CD4-positive, alpha-beta T cell treated with Interleukin-15 for 1 hour (primary cell): ENCODE data around the gene CRYBG2.
A peak's percentile ranks its signal among the peaks of the same experiment; 100 is the strongest.
"Not testable (repeated sequence)": the region's sequence is repeated elsewhere in the genome, so short reads cannot be mapped to it uniquely, and the experiment has no call there.

Source experiments
- DNase-seq: peaks from one replicate; pipeline ENCODE4 v3.0.0-alpha.2; 2020

Gene CRYBG2

DNA sequence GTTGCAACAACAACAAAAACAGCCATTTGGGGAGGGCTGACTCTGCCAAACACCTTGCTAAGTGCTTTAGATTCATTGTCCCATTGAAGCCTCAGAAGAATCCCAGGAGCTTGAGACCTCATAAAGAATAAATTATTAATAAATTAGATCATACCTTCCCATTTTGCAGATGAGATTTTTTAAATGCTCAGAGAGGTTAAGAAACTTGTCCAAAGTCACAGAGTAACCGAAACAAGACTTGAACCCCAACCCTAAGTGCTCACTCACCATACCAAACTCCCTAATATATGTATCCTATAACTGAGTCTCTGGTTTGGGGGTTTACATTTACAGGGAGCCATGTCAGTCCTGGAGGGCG is 3.6 kb downstream of the CRYBG2 start:
- DNase-seq = no peak

DNA sequence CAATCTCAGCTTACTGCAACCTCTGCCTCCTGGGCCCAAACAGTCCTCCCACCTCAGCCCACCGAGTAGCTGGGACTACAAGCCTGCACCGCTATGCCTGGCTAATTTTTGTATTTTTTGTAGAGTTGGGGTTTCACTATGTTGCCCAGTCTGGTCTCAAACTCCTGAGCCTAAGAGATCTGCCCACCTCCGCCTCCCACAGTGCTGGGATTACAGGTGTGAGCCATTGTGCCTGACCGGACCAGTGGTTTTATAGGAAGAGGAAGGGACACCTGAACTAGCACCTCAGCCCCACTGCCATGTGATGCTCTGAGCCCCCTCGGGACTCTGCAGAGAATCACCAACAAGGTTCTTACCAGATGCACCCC is 4.1 kb downstream of the CRYBG2 start:
- DNase-seq = no peak

DNA sequence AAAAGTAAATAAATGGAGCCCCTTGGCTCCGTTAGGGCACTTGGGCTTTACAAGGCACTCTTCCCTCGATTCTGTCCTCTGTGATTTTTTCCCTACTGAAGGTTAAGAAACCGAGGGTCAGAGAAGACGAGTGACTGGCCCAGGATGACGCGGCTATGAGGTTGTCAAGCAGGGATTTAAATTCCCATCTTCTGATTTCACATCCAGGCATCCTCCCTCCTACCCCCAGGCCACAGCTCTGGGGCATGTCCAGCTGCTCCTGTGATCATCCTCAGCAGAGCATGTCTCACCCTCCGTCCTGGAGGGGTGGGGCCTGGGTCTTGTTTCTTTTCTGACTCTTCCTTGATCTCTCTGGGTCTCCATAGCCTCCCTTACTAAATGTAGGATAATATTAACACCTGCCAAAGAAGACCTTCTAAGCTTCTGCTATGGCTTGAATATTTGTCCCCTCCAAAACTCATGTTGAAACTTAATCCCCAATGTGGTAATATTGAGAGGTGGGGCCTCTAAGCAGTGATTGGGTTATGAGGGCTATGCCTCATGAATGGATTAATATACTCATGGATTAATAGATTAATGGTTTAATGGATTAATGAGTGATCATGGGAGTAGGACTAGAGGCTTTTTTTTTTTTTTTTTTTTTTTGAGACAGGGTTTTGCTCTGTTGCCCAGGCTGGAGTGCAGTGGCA is 4.6 kb downstream of the CRYBG2 start:
- no peak for DNase-seq

DNA sequence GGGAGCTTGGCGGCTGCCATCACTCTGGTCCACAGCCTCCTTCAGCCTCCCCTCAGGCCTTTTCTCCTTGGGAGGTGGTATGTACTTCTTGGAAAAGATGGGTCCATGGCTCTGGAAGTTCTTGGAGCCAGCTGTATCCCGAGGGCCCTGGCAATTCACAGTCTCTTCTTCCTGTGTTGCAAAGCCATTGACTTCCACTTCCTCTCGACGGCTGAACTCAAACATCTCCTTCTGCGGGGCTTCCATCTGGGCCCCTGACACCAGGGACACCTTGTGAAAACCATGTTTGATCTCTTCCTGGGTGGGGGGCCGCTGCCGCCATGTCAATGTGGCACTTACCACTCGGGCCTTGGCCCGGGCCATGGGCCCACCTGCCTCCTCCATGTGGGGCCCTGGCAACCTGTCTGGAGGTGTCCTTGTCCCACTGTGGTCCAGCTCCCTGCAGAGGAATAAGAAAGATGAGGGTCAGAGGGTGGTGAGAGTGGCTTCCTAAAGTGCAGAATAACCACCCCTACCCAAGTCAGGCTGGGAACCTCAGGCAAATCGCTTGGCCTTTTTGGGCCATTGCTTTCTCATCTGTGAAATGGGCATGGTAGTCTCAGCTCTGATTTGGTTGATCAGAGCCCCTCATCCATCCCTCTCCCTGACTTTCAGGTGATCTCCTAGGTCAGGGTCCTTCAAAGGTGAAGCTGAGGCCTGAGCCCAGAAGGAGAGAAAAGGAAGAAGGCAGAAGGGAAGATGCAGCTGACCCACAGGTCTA is 7.5 kb downstream of the CRYBG2 start:
- DNase-seq = no peak

DNA sequence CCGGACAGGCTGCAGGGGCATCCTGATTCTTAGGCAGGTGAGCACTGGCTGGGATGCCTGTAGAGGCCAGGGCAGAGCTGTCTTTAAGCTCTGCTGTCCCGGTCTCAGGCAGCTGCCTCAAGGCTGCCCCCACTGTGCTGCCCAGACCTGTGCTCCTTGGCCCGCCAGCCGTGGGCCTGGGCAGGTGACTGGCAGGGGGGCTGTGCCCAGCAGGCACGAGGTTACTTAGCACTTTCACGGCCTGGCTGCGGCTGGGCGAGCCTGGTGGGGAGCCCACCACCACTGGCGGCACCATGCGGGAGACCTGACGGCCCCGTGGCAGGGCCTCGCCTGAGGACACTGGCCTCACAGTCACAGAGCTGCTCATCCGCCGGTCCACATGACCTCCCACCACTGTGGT is 8.2 kb downstream of the CRYBG2 start:
- DNase-seq = no peak

DNA sequence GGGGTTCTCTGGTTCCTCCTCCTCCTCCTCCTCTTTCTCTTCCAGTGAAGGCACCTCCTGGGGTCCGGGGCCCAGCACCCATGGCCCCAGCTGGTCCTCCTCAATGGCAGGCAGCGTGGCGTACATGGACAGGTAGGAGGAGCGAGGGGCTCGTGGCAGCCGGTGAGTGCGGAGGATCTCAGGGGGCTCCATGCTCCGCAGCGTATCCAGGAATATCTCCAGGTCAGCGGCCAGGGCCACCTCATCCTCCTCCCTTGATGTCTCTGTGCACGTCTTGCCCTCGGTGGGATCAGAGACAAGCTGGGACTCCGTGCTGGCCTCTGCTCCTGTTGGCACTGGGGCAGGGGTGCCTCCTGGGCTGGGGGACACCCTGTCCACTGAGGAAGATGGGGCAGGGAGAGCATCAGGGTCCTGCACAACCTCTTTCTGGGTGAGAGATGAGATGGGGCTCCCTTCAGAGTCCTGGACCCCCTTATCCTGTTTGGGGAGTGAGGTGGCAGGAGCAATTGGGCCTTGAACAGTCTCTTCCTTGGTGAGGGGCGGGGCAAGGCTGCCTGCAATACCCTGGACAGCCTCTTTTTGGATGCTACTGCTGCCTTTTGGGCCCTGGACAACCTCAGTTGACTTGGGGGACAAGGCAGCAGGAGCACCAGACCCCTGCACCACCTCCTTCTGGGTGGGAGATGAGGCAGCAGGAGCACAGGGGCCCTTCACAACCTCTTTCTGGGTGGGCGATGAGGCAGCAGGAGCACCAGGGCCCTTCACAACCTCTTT is 9.6 kb downstream of the CRYBG2 start:
- no peak for DNase-seq

DNA sequence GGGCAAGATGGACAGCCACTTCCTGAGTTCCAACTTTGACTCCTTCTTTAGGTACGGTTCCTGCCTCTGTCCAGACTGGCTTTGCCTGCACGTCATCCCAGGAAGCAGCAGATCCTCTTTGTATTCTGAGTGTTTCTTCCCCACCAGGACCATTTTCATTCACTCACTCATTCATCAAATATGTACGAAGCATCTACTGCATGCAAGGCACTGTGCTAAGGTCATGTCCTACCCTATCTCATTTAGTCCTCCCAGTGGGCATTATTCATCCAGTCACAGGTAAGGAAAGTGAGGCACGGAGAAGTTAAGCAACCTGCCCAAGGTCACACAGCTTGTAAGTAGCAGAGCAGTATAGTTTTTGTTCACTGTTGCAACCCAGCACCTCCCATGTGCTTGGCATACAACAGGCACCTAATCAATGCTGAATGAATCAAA is 13.9 kb downstream of the CRYBG2 start:
- no peak for DNase-seq

DNA sequence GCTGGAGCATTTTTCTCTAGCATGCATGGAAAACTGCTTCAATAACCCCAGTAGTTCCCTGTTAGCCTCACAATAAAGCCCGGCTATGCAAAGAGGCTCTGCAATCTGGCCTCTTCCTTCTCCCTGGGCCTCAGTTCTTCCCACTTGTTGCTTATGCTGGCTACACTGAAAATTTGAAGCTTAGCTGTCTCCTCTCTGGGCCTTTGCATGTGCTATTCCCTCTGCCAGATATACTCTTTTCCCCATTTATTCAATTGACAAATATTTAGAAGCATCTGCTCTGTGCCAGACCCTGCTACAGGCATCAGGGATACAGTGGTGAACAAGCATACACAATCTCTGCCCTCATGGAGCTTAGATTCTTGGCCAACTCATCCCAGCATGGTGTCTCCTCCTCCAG is 15.3 kb downstream of the CRYBG2 start:
- no peak for DNase-seq

- DNase-seq = no peak
These were observed 16.3 kb downstream of the CRYBG2 start for GRCh38 chr1:26337625-26338024.

DNA sequence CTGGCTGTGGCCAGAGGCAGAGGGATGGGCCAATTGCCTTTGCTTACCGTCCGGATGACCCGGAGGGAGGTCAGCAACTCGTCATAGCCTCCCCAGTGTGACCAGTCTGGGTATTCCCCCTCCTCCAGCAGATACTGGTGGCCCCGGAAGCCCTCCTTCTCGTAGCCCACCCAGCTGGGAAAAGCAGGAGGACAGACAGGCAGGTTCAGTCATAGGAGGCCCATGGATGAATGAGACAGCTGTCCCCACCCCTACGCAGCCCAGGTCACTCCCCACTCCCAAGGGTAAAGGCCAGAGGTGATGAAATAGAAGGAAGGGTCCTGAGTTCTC is 16.8 kb downstream of the CRYBG2 start:
- no peak for DNase-seq

- DNase-seq = peak; percentile 88
These were observed 17.3 kb downstream of the CRYBG2 start for GRCh38 chr1:26336477-26337205.

GRCh38 chr1:26335774-26336476 is 18.0 kb downstream of the CRYBG2 start:
- no peak for DNase-seq

DNA sequence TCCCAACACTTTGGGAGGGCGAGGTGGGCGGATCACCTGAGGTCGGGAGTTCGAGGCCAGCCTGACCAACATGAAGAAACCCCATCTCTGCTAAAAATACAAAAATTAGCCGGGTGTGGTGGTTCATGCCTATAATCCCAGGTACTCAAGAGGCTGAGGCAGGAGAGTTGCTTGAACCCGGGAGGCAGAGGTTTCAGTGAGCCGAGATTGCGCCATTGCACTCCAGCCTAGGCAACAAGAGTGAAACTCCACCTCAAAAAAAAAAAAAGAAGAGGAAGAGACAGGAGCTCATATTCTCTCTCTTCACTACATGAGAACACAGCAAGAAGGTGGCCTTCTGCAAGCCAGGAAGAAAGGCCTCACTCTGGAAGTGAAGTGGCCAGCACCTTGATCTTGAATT is 20.6 kb downstream of the CRYBG2 start:
- not testable (repeated sequence) for DNase-seq

DNA sequence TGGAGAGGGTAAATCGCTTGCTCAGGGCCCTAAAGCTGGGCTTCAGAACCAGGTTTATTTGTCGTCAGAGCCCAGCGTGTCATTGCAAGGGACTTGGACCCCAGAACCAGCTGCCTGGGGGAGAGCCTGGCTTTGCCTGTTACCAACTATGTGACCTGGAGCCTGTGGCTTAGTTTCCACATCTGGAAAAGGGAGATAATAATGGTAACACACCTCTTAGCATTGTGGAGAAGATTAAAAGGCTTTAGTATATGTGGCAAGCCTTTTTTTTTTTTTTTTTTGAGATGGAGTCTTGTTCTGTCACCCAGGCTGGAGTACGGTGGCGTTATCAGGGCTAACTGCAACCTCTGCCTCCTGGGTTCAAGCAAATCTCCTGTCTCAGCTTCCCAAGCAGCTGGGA is 23.7 kb downstream of the CRYBG2 start:
- DNase-seq = no peak

DNA sequence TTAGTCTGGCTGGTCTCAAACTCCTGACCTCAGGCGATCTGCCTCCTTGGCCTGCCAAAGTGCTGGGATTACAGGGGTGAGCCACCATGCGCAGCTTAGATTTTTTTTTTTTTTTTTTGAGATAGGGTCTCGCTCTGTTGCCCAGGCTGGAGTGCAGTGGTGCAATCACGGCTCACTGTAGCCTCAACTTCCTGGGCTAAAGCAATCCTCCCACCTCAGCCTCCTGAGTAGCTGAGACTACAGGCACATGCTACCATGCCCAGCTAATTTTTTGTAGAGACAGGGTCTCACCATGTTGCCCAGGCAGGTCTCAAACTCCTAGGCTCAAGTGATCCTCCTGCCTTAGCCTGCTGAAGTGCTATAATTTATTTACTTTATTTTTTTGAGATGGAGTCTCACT is 24.6 kb downstream of the CRYBG2 start:
- DNase-seq = not testable (repeated sequence)

- DNase-seq = no peak
These were observed 25.3 kb downstream of the CRYBG2 start for GRCh38 chr1:26328597-26328996.

GRCh38 chr1:26327956-26328362 is 26.0 kb downstream of the CRYBG2 start:
- no peak for DNase-seq

DNA sequence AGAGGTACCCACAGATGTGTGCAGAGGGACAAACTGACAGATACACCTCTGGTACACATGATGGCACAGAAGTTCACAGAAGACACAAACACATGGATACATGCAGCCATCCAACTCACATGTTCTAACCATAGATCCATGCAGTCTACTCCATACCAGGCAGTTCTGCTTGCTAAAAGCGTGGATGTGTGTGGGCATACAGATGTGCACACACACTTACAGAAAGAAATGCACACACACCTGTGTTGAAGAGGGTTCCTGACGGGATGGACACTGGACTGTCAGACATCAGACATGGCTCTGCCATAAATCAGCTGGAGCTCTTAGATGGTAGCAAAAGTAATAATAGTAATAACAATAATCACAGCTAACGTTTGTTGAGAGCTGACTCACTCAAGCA is 29.4 kb downstream of the CRYBG2 start:
- no peak for DNase-seq

DNA sequence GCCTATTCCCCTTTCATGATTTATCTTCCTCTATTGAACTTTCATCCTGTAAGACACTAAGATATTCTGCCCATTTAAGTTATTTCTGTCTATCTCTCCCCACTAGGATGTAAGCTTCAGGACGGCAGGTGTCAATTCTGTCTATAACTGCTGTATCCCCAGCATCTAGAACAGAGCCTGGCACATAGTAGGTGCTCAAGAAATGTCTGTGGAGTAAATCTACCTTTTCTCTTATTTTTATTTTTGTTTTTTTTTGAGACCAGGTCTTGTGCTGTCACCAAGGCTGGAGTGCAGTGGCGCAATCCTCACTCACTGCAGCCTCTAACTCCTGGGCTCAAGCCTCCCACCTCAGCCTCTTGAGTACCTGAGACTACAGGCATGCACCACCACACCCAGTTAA is 30.5 kb downstream of the CRYBG2 start:
- no peak for DNase-seq

DNA sequence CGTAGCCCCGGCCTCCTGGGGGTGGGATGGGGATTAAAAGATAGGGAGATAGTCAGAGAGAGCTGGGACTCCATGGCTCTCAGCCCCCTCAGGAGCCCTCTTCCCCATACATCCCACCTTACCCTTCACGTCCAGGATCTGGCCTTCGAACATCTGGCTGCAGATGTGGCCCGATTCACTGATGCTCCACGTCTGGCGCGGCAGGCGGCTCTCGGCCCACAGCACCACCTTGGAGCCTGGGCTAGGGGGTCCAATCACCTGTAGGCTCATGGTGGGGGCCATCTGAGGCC is 31.9 kb downstream of the CRYBG2 start:
- DNase-seq = no peak

GRCh38 chr1:26321315-26322041 is 32.5 kb downstream of the CRYBG2 start:
- DNase-seq = peak; percentile 89

DNA sequence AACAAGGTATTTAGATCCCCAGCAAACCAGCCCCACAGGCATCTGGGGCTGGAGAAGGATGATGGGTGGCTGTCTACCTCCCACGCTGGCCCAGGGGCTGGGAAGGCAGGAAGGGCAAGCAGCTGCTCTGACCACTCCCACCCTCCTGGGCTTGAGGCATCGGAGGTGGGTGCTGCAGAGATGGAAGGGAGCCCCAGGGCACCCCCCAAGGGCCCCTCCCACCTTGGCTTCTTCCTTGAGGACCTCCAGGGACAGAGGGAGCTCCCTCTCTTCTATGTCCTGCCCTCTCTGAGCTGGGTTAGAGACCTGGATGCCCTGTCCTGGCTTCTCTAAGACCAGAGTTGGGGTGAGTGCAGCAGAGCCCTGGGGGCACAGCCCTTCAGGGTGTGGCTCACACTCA is 33.0 kb downstream of the CRYBG2 start:
- no peak for DNase-seq
